Islet of Langerhans (tissue), 1 donor: Measurements from ENCODE around the gene ELAVL4.
"Not testable (repeated sequence)": the region's sequence is repeated elsewhere in the genome, so short reads cannot be mapped to it uniquely, and the experiment has no call there.

Source experiments
- FAIRE-seq: peaks from one replicate; lab custom pipeline; 2011; peaks lifted over from hg19 to GRCh38; lab: Jason Lieb, UNC

The ELAVL4 gene

DNA sequence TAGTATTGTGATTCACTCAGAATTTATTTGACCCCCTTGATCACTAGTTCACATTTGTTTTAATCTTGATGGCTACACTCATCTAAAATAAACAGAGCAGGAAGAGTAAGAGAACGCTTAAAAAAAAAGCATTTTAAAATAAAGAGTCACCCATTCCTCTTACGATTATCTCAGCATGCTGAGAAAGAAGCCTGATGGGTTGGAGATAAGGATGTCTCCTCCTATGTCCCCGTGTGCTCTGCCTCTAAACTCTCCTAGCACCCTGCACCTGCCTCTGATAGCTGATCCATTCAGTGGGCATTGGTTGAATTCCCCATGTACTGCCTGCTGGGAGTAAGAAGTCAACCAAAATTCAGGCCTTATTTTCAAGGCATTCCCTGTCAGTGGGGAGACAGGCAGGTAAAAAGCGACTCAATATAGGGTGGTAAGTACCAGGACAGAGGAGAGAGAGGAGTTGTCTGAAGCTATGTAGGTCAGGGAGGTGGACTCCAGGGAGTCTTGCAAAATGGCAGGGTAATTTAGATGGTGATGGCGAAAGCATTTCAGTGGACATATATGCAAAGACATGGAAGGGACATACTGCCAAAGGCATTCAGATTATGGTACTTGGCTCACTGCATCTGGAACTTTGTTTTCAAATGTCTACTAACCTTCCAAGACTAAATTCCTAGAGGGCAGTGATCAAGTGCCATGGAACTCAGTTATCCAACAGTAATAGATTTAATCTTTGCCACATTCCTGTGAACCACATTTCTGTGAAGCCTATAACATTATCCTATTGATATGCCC, 18.4 kb downstream of the ELAVL4 start:
- FAIRE-seq, result no peak

- FAIRE-seq, result no peak
Observed at GRCh38 chr1:50129201-50129600, 20.5 kb downstream of the ELAVL4 start.

DNA sequence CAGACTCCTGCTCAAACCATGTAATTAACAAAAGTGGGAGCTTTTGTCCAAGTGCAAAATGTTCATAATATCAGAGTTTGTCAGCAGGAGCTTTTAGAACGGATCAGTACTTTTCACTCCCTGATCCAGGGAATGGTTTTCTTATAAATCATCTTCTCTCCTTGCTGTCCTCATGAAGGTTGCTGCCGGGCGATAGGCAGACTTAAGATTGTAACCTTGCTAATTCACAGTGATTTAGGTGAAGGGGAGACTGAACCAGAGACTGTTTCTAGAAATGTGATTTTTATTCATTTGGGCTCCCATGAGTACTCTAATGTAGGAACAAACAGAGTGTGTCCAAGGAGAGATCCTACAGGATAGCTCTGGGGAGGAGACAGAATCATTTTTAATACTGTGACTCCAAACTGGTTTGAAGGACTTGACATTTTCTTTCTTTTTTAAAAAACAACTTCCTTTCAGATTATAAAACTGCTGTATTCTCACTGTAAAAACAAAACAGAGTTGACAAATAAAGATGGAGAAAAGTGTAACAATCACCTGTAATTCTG, 23.7 kb downstream of the ELAVL4 start:
- FAIRE-seq, result no peak

- FAIRE-seq, result no peak
Observed at GRCh38 chr1:50135716-50136115, 27.0 kb downstream of the ELAVL4 start.

DNA sequence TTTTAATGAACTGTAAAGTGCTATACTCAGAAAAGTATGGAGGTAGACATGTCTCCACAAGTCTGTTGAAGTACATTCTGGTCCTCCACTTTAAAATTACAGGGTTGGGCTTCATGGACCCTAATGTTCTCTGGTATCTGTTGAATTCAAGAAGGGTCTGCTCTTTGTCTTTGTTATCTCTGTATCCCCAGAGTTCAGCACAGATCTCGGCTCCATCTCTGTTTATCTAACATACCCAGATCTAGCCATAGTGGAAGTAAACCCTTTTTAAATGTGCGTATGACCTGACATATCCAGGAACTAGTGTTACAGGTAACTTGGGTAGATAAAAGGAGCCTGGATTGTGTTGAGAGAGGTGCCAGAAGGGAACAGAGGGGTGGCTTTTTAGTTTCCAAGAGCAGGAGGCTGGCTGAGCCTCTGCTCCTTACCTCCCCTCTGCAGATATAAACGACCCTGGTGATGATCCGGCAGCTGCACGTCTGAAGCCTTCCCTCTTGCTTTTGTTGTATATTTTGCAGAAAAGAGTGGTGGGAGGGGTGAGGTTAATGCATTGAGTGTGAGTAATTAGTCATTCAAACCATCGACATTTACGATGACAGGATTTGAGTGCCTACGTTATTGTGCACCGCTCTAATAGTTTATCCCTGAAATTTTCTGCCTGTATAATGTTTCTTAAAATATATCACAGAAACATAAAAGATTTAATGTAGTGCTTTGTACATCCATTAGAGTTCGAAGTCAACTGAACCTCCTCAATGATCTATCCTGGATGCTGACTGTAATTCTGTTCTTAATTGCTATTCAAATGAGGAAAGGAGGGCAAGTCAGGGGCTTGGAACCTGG, 30.8 kb downstream of the ELAVL4 start:
- FAIRE-seq, result no peak

- no peak for FAIRE-seq
Observed at GRCh38 chr1:50140182-50140447, 31.4 kb downstream of the ELAVL4 start.

DNA sequence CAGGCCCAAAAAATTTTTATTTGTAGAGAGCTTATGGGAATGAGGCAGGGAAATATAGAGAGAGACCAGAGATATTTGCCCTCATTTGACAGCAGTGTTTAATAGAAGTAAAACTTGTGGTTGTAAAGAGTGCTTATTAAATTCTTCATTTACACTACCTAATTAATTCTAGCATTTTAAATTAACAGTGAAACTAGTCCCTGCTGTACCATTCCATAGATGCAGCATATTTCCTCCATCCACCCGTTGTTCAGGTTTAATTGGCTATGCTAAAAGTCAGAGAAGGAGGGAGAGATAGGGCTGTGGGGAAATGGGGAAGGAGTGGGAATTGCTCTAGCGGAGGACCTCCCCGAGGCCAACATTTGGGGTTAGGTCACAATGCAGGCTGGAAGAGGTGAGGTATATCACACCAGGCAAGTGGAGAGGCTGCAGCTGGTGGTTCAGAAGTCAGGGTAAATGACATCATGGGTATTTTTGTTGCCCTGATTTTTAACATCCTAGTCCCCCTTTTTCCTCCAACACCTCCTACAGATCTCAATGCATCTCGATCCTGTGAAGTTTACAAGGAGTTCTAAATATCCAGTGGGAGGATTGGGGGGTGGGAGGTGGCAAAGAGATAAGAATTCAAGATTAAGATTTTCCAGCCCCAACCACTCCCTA, 38.6 kb downstream of the ELAVL4 start:
- FAIRE-seq, result no peak

DNA sequence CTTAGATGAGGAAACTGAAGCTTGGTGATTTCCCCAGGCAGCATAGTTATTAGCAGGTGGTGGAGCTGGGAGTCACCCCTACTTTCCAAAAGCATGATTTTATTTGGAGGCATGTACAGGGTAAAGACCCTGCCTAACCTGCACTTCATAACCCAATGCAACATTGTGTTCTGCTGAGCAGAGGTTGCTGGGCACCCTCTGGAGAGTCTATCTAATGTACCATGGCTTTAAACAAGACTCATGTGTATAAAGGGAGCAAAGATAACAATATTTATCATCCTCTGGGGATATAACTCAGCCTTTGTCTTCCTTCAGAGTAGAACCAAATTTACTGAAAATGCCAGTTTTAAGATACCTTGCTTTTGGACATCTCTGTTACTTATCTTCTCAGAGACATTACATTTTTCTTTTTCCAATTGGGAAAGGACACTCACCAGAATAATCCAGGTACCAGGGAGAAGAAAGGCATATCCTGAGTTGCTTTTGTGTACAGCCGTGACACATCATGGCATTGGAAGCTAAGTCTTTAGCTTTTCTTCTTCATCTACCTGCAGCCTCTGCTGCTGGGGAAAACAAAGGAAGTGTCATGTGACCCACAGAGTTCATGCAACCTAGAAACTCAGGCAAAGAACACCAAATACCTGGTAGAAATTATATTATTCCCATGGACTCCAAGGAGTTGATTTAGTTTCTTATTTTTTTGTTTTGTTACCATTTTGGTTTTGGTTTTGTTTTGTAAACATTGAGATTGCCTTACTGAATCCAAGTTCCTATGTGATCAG, 39.6 kb downstream of the ELAVL4 start:
- FAIRE-seq, result peak; percentile 95

GRCh38 chr1:50152236-50152635, 43.5 kb downstream of the ELAVL4 start:
- no peak for FAIRE-seq

DNA sequence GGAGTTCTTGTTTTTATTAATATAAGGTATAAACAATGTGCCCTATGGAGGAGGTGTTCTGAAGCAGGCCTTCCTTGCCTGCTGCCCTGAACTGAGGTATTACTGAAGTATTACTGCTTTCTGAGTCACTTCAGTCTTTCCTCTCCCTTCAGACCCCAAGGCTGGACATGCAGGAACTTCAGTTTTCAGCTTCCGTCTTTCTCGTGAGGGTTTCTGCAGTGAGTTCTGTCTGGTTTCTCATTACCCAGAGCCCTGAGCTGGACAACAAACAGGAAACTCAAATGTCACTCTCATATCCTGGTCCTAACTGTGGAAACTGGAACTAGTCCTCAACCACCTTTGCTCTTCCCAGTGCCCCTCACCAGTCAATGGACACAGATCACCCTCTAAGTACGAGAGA, 46.8 kb downstream of the ELAVL4 start:
- no peak for FAIRE-seq

GRCh38 chr1:50156241-50157010, 47.7 kb downstream of the ELAVL4 start:
- FAIRE-seq, result no peak

- FAIRE-seq, result peak; percentile 88
Observed at GRCh38 chr1:50157306-50157941, 48.7 kb downstream of the ELAVL4 start.

DNA sequence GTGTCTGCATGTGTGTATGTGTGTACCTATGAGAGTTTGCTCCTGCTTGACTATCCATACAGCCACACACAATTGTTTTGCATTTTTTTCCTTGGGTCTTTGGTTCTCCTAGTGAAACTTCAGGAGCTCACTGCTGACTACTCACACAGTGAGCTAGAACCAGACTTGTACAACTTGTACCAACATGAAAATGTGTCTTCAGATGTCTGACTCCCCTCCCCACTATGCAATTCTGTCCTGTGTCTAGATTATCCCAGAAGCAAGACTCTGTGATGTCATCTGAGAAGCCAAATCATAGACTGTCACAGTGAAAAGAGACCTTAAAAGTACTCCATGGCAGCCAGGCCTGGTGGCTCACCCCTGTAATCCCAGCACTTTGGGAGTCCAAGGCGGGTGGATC, 49.7 kb downstream of the ELAVL4 start:
- no peak for FAIRE-seq

GRCh38 chr1:50163680-50164079, 55.0 kb downstream of the ELAVL4 start:
- FAIRE-seq, result no peak

GRCh38 chr1:50166351-50166750, 57.6 kb downstream of the ELAVL4 start:
- not testable (repeated sequence) for FAIRE-seq

GRCh38 chr1:50172299-50172698, 63.6 kb downstream of the ELAVL4 start:
- FAIRE-seq, result no peak

DNA sequence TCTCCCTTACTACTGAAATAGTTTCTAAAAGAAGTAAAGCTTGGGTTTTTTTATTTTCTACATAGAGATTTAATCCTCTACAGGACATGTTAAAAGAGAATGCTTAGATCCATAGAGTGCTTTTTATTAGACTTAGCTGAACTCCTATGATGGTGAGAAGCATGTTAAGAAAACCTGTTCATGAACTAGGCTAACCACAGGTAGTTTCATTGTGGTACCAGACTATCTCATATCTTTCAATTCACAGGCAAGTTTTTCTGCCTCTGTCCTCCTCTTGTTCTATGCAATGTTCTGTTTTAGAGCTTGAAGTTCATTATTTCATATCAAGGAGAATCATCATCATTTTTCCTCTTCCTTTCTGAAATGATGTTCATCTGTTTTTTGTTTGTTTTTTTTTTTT, 65.4 kb downstream of the ELAVL4 start:
- FAIRE-seq, result no peak

GRCh38 chr1:50175719-50176639, 67.3 kb downstream of the ELAVL4 start:
- FAIRE-seq, result no peak

GRCh38 chr1:50177994-50178393, 69.3 kb downstream of the ELAVL4 start:
- FAIRE-seq, result no peak

DNA sequence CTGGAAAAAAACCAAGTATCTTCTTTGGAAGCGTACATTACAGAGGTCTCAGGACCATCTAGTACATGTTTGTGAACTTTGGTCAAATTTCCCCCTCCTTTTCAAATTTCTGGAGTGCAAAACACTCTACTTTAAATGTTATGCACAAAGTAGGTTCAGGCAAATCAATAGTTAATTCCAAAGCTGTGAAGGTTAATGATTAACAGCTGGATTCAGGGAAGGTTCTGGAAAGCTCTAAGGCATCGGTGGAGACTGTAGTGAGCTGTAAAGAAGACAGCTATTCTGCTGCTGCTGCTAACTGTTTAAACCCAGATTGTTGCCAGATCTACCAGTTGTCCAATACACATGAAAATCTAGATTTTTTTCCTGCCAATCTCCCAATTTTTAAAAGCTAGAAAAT, 70.9 kb downstream of the ELAVL4 start:
- FAIRE-seq, result no peak
